Measurements from ENCODE around the gene NHLRC4.

NHLRC4 gene

GRCh38 chr16:568401-569258, 1.8 kb downstream of the NHLRC4 start:
- no peak for DNase-seq

- peak; percentile 62 for DNase-seq
These were observed 2.8 kb downstream of the NHLRC4 start, which contains the start of gene PIGQ for GRCh38 chr16:569445-570254. Gene PIGQ (plus strand): TSS chr16:569968. CDS start chr16:574075, 4,107 bp downstream.

- DNase-seq: no peak
These were observed 6.3 kb downstream of the NHLRC4 start for GRCh38 chr16:572865-573650.

GRCh38 chr16:574021-574760, 7.4 kb downstream of the NHLRC4 start:
- no peak for DNase-seq

- DNase-seq: no peak
These were observed 8.8 kb downstream of the NHLRC4 start for GRCh38 chr16:575354-576196.

GRCh38 chr16:576197-576822, 9.5 kb downstream of the NHLRC4 start:
- no peak for DNase-seq

GRCh38 chr16:576823-577201, 10.0 kb downstream of the NHLRC4 start:
- no peak for DNase-seq

GRCh38 chr16:577796-578195, 11.0 kb downstream of the NHLRC4 start:
- DNase-seq: no peak

GRCh38 chr16:578232-578869, 11.5 kb downstream of the NHLRC4 start:
- no peak for DNase-seq

GRCh38 chr16:578870-579405, 12.1 kb downstream of the NHLRC4 start:
- DNase-seq: peak; percentile 61

- no peak for DNase-seq
These were observed 13.5 kb downstream of the NHLRC4 start for GRCh38 chr16:580141-580945.

- DNase-seq: no peak
These were observed 14.2 kb downstream of the NHLRC4 start for GRCh38 chr16:580946-581498.

- no peak for DNase-seq
These were observed 15.4 kb downstream of the NHLRC4 start for GRCh38 chr16:582218-582613.

GRCh38 chr16:582614-583331, 16.0 kb downstream of the NHLRC4 start:
- DNase-seq: no peak

- no peak for DNase-seq
These were observed 16.6 kb downstream of the NHLRC4 start for GRCh38 chr16:583470-583814.

- no peak for DNase-seq
These were observed 17.2 kb downstream of the NHLRC4 start for GRCh38 chr16:583815-584591.

GRCh38 chr16:585351-585750, 18.5 kb downstream of the NHLRC4 start:
- DNase-seq: no peak

Measured in stimulated activated CD4-positive, alpha-beta T cell treated with anti-CD3 and anti-CD28 coated beads, Interleukin-12 subunit alpha, Interleukin-12 subunit beta, amount 100 ng/mL, for 4 hours (primary cell).